Fibroblast of lung (primary cell): ENCODE results near the gene EN2.

Source experiments
- CTCF ChIP-seq, 2 donors: IDR thresholded peaks in 1 of 2; conservative IDR thresholded peaks in 1 of 2; 1 replicate in 1 of 2; 2 replicates in 1 of 2; pipeline ENCODE4 v1.5.1; 2011 to 2012; ENCODE audit warnings: low read length in 2 of 2, control low read depth in 1 of 2, inconsistent platforms in 1 of 2, low read depth in 1 of 2, mild to moderate bottlenecking in 1 of 2
- EZH2 ChIP-seq: IDR thresholded peaks from 2 replicates; pipeline ENCODE4 v1.5.1; 2012; ENCODE audit warnings: low read length, control low read depth, mild to moderate bottlenecking; ENCODE audit errors: missing control alignments

GRCh38 chr7:155412416-155413253, 45.3 kb upstream of the EN2 start:
- TF ChIP-seq EZH2 (no peak), CTCF (conservative IDR thresholded peaks at IDR 0.05 in 1 of 2, IDR thresholded peaks at IDR 0.05 in 1 of 2; ENCODE audit: low read depth in 1 of 2, low read length in 2 of 2) (peak in 1 of 2 donors; percentile 33)
